ENCODE data around the gene GAREM1.
"Not testable (repeated sequence)": the region's sequence is repeated elsewhere in the genome, so short reads cannot be mapped to it uniquely, and the experiment has no call there.

The GAREM1 gene

GRCh38 chr18:32249147-32249929 is 221.3 kb downstream of the GAREM1 start:
- no peak for DNase-seq

- no peak for DNase-seq
Measured at GRCh38 chr18:32244881-32245280, 225.8 kb downstream of the GAREM1 start.

- DNase-seq: no peak
Measured at GRCh38 chr18:32243358-32243757, 227.3 kb downstream of the GAREM1 start.

- DNase-seq: no peak
Measured at GRCh38 chr18:32242395-32242794, 228.3 kb downstream of the GAREM1 start.

GRCh38 chr18:32238635-32239268 is 231.9 kb downstream of the GAREM1 start:
- DNase-seq: no peak

- no peak for DNase-seq
Measured at GRCh38 chr18:32237049-32237448, 233.6 kb downstream of the GAREM1 start.

GRCh38 chr18:32233348-32233747 is 237.3 kb downstream of the GAREM1 start:
- not testable (repeated sequence) for DNase-seq

GRCh38 chr18:32219431-32220018 is 251.2 kb downstream of the GAREM1 start:
- DNase-seq: no peak

GRCh38 chr18:32216390-32216789 is 254.3 kb downstream of the GAREM1 start:
- DNase-seq: no peak

- peak; percentile 64 for DNase-seq
Measured at GRCh38 chr18:32213693-32214092, 257.0 kb downstream of the GAREM1 start.
